HCT116 (cell line): ENCODE data around the gene SPIRE1. TPM values are rescaled to one million over a fixed set of nuclear protein-coding genes. Genes with fewer than 3 reads are reported as not detected.

ENCODE experiments used
- ATAC-seq: fragments of 200-7000 bp; cut with Tn5 transposase; 2 replicates; pipeline ENCODE4 v1.9.1; 2020; ENCODE audit warnings: mild to moderate bottlenecking, moderate library complexity
- BruUV-seq: library from RNA; stranded (reverse); fragments of 400-500 nt; replicated peaks from 2 replicates; lab custom pipeline; 2021; lab: Mats Ljungman, UMichigan
- CTCF ChIA-PET: fragments of 300-600 bp; sonication (Branson Sonifier 250); formaldehyde crosslinking; loops from one replicate; lab custom pipeline; 2021; ENCODE audit warnings: antibody characterized with exemption; lab: Charles Lee
- POLR2A ChIA-PET: fragments of 300-600, 350-600 bp; sonication (Branson Sonifier 250); formaldehyde crosslinking; loops from one replicate; lab custom pipeline; 2021; ENCODE audit warnings: antibody characterized with exemption; lab: Charles Lee
- RAD21 ChIA-PET, 2 experiments: fragments of 300-600 bp; sonication (Branson Sonifier 250); formaldehyde crosslinking; loops; one replicate each; lab custom pipeline; 2023; ENCODE audit warnings: low total read pairs in 2 of 2; ENCODE audit not compliant: uncharacterized antibody in 2 of 2, unreplicated experiment in 2 of 2, low non-redundant PET in 1 of 2; lab: Charles Lee
- DNase-seq: peaks from one replicate; pipeline ENCODE4 v3.0.0-alpha.2; 2010; ENCODE audit warnings: low read depth, low spot score
- H2AFZ ChIP-seq: fragments of 200-600 bp; shearing (Covaris generic), sonication (generic); 2 replicates; pipeline ENCODE4 v1.6.1; 2017; ENCODE audit warnings: low read depth, mixed run types, mixed read lengths, antibody characterized with exemption, low read length; ENCODE audit not compliant: poor library complexity, severe bottlenecking
- H3K27ac ChIP-seq: 2 replicates; pipeline ENCODE4 v1.5.1; 2012; ENCODE audit warnings: low read depth, low read length
- H3K27me3 ChIP-seq: fragments of 200-600 bp; sonication (generic); 2 replicates; pipeline ENCODE4 v1.6.1; 2016; ENCODE audit warnings: mixed run types, low read length, mixed read lengths; ENCODE audit not compliant: insufficient read depth
- H3K36me3 ChIP-seq, 2 experiments: fragments of 200-500 bp in 1 of 2; fragments of 200-600 bp in 1 of 2; sonication (Bioruptor generic) in 1 of 2; sonication (generic) in 1 of 2; 2 replicates each; pipeline versions ENCODE4 v1.5.1 to v1.6.1; 2014 to 2016; ENCODE audit warnings: low read length in 2 of 2, inconsistent platforms in 1 of 2, mixed read lengths in 1 of 2, mixed run types in 1 of 2; ENCODE audit not compliant: insufficient read depth in 2 of 2, control insufficient read depth in 1 of 2
- H3K4me1 ChIP-seq, 2 experiments: fragments of 200-600 bp in 1 of 2; sonication (generic) in 1 of 2; 2 replicates each; pipeline versions ENCODE4 v1.5.1 to v1.6.1; 2012 to 2017; ENCODE audit warnings: low read length in 2 of 2, inconsistent platforms in 1 of 2, mild to moderate bottlenecking in 1 of 2, mixed read lengths in 1 of 2, mixed run types in 1 of 2, moderate library complexity in 1 of 2; ENCODE audit not compliant: insufficient read depth in 2 of 2, control insufficient read depth in 1 of 2
- H3K4me2 ChIP-seq: fragments of 200-600 bp; sonication (generic); 2 replicates; pipeline ENCODE4 v1.6.1; 2017; ENCODE audit warnings: mixed run types, low read length, mixed read lengths
- H3K4me3 ChIP-seq, 2 experiments: fragments of 200-600 bp in 1 of 2; sonication (generic) in 1 of 2; replicated peaks in 1 of 2; 2 replicates each; pipeline ENCODE4 v1.5.1; 2011 to 2016; ENCODE audit warnings: low read length in 2 of 2, control low read depth in 1 of 2, low read depth in 1 of 2, mild to moderate bottlenecking in 1 of 2, mixed read lengths in 1 of 2, mixed run types in 1 of 2
- H3K79me2 ChIP-seq: fragments of 200-600 bp; sonication (generic); 2 replicates; pipeline ENCODE4 v1.6.1; 2017; ENCODE audit warnings: mild to moderate bottlenecking, mixed run types, low read length, moderate library complexity, mixed read lengths; ENCODE audit not compliant: insufficient read depth
- H3K9ac ChIP-seq: fragments of 200-600 bp; sonication (generic); 2 replicates; pipeline ENCODE4 v1.6.1; 2016; ENCODE audit warnings: low read length, mixed read lengths
- H3K9me2 ChIP-seq: fragments of 200-600 bp; sonication (generic), shearing (Covaris generic); 2 replicates; pipeline ENCODE4 v1.6.1; 2017; ENCODE audit warnings: mixed run types, mild to moderate bottlenecking, moderate library complexity; ENCODE audit not compliant: insufficient read depth
- H3K9me3 ChIP-seq, 2 experiments: fragments of 200-500 bp in 1 of 2; fragments of 200-600 bp in 1 of 2; sonication (Bioruptor generic) in 1 of 2; sonication (generic) in 1 of 2; 2 replicates each; pipeline ENCODE4 v1.6.1; 2014 to 2017; ENCODE audit warnings: low read length in 2 of 2, mixed read lengths in 2 of 2, inconsistent platforms in 1 of 2, low read depth in 1 of 2, mild to moderate bottlenecking in 1 of 2, mixed run types in 1 of 2, moderate library complexity in 1 of 2; ENCODE audit not compliant: control insufficient read depth in 1 of 2, insufficient read depth in 1 of 2
- H4K20me1 ChIP-seq: fragments of 200-600 bp; sonication (generic), shearing (Covaris generic); 2 replicates; pipeline ENCODE4 v1.6.1; 2017; ENCODE audit warnings: mixed run types, mild to moderate bottlenecking, moderate library complexity; ENCODE audit not compliant: insufficient read depth
- CTCF ChIP-seq, 3 experiments: fragments of 200-600 bp in 1 of 3; sonication (generic) in 1 of 3; IDR thresholded peaks in 2 of 3; conservative IDR thresholded peaks in 1 of 3; 2 replicates each; pipeline ENCODE4 v1.5.1; 2012 to 2017; ENCODE audit warnings: low read depth in 2 of 3, low read length in 2 of 3, antibody characterized with exemption in 1 of 3, borderline replicate concordance in 1 of 3, control low read depth in 1 of 3, mild to moderate bottlenecking in 1 of 3, mixed read lengths in 1 of 3, mixed run types in 1 of 3, moderate library complexity in 1 of 3; ENCODE audit not compliant: insufficient read depth in 1 of 3
- RAD21 ChIP-seq: IDR thresholded peaks from 2 replicates; pipeline ENCODE4 v1.6.1; 2012; ENCODE audit warnings: low read depth, mild to moderate bottlenecking
- ZFX ChIP-seq: fragments of 450-650 bp; IDR thresholded peaks from 2 replicates; pipeline ENCODE4 v1.6.1; 2017
- intact Hi-C: fragments of 100-400 bp; cut with micrococcal nuclease; formaldehyde crosslinking; loops from 2 replicates; pipeline ENCODE4 v1.10.0; 2022
- total RNA-seq: library from RNA; stranded (reverse); gene quantifications from one replicate; pipeline ENCODE4 v1.2.1, GENCODE V29; 2021; ENCODE audit not compliant: unreplicated experiment

SPIRE1 gene
- total RNA-seq, 1 experiment from 2014 or later, result 26.6 TPM

- TF ChIP-seq ZFX (no peak), CTCF (IDR thresholded peaks at IDR 0.05 in 2 of 3, conservative IDR thresholded peaks at IDR 0.05 in 1 of 3; ENCODE audit: borderline replicate concordance in 1 of 3, insufficient read depth in 1 of 3, low read depth in 2 of 3, low read length in 2 of 3) (peak; percentile 81 to 94 (median 83)), RAD21 (peak; percentile 90)
- TF ChIP-seq, all 23 proteins: peak for 2
- Histone ChIP-seq H3K9me3 (no peaks in the 10 kb centered on the region), H3K79me2 (peaks cover 19% of the 10 kb centered on the region), H3K9me2 (no peaks in the 10 kb centered on the region), H3K27me3 (no peaks in the 10 kb centered on the region), H4K20me1 (0 out of 2 replicates have a peak, but pooled peaks cover 3% of the 10 kb centered on the region), H3K4me2 (no peak overlapping the region), H3K36me3 (no peaks in the 10 kb centered on the region), H2AFZ (no peak overlapping the region), H3K4me3 (no peak overlapping the region), H3K27ac (no peak overlapping the region; the same call in 1 of the 2 replicates), H3K4me1 (peaks cover 5 to 27% of the 10 kb centered on the region in 2 experiments; a peak in 3 of 4 replicates), H3K9ac (no peak overlapping the region)
- RAD21 ChIA-PET, result no interaction called here
- CTCF ChIA-PET, result interaction anchor here (0.7 to 2.9 kb wide), 7 partner anchors 19 to 332 kb away, joined by 3 to 26 read pairs (median 6); no protein-coding TSS in a partner anchor
- POLR2A ChIA-PET, result no interaction called here
- intact Hi-C loops, result loop anchor here (1.0 to 5.0 kb wide), 5 partner anchors 119 to 378 kb away; no protein-coding TSS in a partner anchor
- no TSS peak for BruUV-seq
- peak; percentile 48 for DNase-seq
- 0 out of 2 replicates have a peak, but pooled peaks have one; percentile 21 for ATAC-seq
Measured at GRCh38 chr18:12659904-12660605, 2.1 kb upstream of the SPIRE1 start.
